A673 (cell line): ENCODE data around the gene GABRB3.

Source experiments
- EZH2 ChIP-seq: fragments of 200-600 bp; sonication (generic); IDR thresholded peaks from 2 replicates; pipeline ENCODE4 v1.6.1; 2017; ENCODE audit warnings: borderline replicate concordance, low read depth, mild to moderate bottlenecking, mixed read lengths, antibody characterized with exemption, low read length; ENCODE audit not compliant: poor library complexity, severe bottlenecking
- TF ChIP-seq, protein P1 (sequence below): fragments of 300-800, 200-600 bp; sonication (generic); conservative IDR thresholded peaks from 2 replicates; pipeline ENCODE4 v1.5.1; 2017; ENCODE audit warnings: low read depth, mild to moderate bottlenecking, antibody characterized with exemption, low read length, moderate library complexity, mixed read lengths

GRCh38 chr15:26525096-26525495 is 247.8 kb downstream of the GABRB3 start:
- TF ChIP-seq, protein P1, sequence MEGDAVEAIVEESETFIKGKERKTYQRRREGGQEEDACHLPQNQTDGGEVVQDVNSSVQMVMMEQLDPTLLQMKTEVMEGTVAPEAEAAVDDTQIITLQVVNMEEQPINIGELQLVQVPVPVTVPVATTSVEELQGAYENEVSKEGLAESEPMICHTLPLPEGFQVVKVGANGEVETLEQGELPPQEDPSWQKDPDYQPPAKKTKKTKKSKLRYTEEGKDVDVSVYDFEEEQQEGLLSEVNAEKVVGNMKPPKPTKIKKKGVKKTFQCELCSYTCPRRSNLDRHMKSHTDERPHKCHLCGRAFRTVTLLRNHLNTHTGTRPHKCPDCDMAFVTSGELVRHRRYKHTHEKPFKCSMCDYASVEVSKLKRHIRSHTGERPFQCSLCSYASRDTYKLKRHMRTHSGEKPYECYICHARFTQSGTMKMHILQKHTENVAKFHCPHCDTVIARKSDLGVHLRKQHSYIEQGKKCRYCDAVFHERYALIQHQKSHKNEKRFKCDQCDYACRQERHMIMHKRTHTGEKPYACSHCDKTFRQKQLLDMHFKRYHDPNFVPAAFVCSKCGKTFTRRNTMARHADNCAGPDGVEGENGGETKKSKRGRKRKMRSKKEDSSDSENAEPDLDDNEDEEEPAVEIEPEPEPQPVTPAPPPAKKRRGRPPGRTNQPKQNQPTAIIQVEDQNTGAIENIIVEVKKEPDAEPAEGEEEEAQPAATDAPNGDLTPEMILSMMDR = no peak
- no peak for TF ChIP-seq EZH2
